ENCODE results near the gene EIF4EBP2.
A peak's percentile ranks its signal among the peaks of the same experiment; 100 is the strongest.

The EIF4EBP2 gene

DNA sequence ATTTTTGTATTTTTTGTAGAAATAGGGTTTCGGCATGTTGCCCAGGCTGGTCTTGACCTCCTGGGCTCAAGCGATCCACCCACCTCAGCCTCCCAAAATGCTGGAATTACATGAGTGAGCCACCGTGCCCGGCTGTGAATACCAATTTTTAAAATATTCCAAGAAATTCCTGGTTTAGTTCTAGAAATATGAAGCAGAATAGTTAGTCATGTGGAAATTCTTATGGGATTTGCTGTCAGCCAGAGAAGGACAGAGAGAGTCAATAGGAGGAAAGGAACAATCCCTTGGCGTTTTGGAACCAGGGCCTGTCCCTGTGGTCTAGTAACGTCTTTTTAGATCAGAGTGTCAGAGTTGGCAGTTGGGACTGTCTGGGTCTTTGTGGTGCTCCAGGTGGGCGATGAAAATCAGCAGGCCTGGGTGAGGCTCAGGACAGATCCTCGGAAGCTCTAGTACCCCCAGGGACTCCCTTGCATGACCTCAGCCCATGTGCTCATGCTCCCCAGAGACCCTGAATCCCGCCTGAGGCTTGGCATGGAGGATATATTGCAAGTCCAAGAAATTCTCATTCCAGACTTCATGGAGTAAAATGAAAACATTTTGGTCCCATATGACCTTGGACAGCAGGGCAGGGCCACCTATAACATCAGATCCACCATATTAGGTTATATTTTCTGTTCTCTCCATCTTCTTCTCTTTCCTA lies 29.8 kb downstream of the EIF4EBP2 start:
- no peak for DNase-seq

- DNase-seq: no peak
Observed at GRCh38 chr10:70435241-70436085, 31.5 kb downstream of the EIF4EBP2 start.

DNA sequence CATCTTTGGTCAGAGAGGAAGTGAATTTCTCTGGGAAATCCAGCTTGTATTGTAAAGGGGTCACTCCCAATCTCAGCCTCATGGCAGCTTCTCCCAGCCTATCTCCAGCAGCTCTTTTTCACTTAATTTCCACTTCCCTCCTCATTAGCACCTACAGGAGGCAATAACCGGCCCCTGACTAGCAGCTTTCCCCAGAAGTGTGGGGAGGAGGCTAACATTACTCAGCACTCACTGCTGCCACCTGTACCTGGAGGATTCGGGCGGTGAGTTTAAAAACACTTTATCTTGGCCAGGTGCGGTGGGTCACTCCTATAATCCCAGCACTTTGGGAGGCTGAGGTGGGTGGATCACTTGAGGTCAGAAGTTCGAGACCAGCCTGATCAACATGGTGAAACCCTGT lies 33.8 kb downstream of the EIF4EBP2 start:
- no peak for DNase-seq

GRCh38 chr10:70440296-70441160 lies 36.6 kb downstream of the EIF4EBP2 start:
- DNase-seq: no peak

DNA sequence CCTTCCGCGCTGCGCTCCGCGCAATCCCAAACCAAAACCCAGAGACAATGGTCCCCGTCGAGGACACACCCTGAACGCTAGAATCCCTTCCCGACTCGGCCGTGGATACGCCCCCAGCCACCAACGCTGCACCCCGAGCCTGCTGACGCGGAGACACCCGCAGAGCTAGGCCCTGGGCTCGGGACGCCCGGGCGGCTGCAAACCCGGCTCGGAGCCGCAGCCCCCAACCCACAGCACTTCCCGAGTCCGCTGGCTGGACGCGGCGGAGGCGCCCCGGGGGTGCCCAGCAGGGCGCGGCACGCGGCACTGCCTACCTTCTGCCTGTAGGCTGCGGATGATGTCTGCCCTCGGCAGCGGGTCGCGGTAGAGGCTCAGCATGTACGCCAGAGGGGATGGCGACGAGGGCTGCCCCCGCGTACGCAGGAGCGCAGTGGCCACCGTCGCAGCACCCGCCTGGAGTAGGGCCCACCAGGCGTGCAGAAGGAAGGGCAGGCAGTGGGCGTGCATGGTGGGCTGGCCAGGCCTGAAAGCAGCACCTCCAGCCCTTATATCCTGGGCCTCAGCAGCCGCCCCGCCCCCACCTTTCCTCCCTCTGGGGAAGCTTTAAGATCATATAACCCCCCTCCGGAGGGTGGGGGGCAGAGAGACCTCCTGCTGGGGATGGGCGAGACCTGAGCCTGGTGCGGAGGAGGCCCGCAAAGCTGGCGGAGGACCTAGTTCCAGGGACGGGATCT lies 37.4 kb downstream of the EIF4EBP2 start, which contains the start of gene NODAL:
Gene NODAL (minus strand): TSS at position 521 of the 734 bp plus-strand sequence. CDS start 14 bp downstream, at position 507.
- peak; percentile 2 for DNase-seq

GRCh38 chr10:70441895-70442309 lies 38.0 kb downstream of the EIF4EBP2 start:
- DNase-seq: no peak

GRCh38 chr10:70442332-70442988 lies 38.5 kb downstream of the EIF4EBP2 start:
- no peak for DNase-seq

DNA sequence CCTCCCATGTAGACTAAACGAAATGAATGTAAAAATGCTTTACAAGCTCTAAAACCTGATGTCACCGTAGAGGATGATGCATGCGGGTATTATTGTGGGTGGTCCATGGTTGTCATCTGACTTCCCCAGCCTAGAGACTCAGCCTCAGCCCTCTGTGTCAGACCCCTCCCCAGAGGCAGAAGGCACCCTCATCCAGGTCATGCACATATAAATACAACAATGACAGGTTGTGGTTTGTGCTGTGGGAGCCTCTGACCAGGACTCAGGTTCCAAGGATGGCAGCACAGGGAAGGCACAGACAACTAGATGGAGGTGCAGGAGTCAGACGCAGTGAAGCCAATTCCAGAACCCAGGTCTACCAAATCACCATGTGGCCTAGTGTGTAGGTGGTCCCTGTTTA lies 40.8 kb downstream of the EIF4EBP2 start:
- DNase-seq: no peak

DNA sequence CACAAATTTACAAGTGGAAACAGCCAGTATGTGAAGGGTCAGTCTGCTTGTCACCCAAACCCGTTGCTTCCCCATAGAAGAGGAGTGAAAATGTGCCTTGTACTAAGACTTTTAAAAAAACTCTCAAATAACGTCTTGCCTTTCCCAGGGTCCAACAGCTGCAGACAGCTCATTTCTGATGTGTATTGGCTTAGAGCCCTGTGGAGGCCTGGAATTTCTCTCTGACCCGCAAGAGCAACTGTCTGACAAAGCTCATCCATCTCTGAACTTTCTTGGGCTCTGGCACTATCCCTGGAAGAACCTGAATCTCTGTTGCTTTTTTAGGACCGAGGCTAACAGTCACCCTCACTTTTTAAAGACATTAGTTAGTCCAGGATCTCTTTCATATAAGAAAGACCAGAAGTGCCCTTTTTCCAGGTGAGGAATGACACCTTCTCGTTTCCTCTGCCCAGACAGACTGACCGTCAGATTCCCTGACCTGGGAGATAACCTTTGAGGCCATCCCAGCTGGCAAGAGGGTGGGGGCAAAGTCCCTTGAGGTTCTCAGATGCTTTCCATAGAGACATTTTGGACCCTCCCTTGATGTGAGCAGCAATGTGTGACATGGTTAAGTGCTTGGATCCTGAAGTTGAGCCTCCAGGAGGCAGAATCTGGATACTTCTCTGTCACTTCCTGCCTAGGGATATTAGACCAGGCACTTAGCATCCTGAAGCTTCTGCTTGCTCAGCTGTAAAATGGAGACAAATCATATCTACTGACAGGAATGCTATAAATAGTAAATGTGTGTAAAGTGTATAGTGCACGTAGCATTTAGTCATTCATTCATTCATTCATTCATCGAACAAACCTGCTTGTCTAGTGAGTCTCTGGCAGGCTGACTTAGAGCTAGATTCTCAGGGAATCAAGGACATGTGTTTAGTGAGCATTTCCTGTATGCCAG lies 42.0 kb downstream of the EIF4EBP2 start:
- no peak for DNase-seq

- DNase-seq: no peak
Observed at GRCh38 chr10:70448236-70448635, 44.3 kb downstream of the EIF4EBP2 start.

DNA sequence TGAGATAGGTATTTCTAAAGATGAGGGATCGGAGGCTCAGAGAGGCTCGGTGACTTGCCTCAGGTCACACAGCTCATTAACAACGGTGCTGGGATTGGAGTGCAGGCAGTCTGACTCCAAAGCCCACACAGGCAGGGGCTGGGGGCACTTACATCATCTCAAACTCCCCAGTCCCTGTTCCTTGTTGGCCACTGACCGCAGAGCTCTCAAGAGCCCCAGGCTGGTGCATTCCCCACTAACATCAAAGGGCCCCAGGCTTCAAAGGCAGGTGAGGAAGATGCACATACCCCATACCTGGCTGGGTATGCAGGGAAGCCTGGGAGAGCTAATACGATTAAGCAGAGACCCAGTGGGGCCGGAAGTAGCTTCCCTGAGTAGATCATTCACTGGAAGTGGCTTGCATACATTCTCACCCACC lies 51.3 kb downstream of the EIF4EBP2 start:
- no peak for DNase-seq

- DNase-seq: no peak
Observed at GRCh38 chr10:70456164-70456563, 52.2 kb downstream of the EIF4EBP2 start.

DNA sequence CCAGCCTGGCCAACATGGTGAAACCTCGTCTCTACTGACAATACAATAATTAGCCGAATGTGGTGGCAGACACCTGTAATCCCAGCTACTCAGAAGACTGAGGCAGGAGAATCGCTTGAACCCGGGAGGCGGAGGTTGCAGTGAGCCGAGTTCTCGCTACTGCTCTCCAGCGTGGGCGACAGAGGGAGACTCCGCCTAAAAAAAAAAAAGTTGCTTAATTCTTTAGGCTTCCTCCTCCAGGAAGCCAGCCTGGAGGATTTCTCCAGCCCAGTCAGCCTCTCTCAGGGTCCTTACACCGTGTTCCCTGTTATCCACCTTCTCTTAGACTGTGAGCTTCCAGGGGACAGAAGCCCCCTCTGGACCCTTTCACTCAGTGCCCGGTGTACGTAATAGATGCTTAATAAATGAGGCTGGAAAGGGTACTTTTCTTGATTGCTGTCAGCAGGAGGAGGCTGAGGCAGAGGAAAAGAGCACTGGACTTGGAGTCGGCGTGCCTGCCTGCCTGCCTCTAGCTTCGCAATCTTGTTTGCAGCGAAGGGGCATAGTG lies 53.9 kb downstream of the EIF4EBP2 start:
- DNase-seq: no peak

- no peak for DNase-seq
Observed at GRCh38 chr10:70458329-70459060, 54.5 kb downstream of the EIF4EBP2 start.

DNA sequence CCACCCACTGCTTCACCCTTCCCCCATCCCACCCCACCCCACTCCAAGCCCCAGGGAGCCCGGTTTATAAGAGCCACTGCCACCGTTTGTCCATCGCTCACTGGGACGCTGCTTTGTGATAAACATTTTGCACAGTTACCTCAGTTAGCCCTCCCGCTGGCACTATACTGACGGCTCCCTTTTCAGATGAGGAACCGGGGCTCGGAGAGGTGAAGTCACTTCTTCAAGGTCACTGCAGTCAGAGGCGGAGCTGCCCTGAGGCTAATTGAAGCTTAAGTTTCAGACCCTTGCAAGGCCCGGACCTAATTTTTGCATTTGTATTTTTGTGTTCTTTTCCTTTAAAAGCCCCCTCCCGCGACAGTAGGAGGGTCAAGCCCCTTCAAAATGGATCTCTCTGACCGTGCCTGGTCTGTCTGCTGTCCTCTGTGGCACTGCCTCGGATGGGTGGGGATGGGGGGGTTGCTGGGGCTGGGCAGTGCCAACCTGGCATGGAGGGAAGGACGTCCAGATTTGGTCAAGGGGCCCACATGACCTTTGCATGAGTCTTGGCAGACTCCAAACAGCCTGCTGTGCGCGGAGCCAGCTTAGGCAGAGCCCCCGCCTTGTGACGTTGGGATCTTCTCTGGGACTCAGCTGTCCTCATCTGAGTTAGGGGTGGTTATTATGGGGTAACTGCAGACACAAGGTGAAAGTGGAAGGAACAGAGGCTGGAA lies 55.3 kb downstream of the EIF4EBP2 start:
- DNase-seq: no peak

DNA sequence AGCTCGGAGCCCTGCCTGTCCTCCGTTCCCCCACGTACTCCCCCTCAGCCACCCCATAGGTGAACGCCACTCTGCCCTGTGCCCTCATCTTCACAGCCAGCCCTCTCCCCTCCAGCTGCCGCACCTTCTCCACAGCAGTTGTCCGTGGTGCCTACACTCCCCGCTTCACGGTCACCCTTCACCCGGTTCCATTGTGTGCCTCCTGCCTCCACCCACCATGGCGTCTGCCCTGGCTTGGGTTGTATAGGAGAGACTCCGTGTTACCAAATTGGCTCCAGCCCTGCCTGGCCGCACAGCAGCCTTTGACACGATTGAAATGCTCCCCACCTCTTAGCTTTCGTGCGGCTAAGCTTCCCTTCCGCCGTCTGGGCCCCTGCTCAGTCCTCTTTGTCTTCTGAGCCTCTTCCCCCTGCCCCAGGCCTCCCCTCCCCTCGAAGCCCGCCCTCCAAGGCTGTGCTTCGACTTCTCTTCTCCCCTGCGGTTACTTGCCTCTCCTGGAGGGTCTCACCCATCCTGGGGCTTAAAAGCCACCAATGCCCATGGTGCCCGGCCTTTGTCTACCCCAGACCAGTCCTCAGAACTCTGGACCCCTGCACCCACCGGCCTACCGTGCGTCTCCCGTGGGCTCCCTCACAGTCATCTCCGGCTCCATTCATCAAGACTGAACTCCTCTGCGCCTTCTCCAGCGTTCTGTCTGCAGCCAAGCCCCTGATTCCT lies 56.0 kb downstream of the EIF4EBP2 start:
- no peak for DNase-seq

DNA sequence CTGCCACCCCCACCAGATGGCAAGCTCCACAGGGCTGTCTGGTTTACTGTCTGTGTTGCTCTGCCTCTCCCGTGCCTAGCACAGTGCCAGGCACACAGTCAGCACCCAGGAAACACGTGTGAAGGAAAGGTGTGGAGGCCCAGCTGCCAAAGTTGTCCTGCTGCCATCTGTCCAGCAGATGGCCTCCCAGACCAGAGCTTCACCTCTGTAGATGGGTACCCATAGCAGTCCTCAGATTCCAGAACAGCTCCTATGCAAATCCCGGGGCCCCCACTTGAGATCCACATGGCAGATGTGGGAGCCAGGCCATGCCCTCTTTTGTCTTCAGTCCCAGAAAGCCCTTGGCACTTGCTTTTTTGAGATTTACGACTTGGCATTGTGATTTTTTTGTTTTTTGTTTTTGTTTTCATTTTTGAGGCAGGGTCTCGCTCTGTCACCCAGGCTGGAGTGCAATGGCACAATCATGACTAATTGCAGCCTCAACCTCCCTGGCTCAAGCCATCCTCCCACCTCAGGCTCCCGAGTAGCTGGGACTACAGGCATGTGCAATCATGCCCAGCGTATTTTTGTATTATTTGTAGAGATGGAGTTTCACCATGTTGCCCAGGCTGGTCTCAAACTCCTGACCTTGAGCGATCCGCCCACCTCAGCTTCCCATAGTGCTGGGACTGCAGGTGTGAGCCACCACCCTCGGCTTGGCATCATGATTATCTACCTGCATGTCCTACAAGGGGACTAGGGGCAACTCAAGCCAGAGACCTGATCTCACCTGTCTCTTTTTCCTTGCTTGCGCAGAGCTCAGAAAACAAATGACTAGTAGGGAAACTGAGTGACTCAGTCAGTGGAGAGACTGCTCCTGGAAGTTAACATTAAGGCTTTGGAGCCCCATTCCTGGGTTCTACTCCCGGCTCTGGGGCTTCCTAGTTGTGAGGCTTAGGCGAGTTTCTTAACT lies 57.7 kb downstream of the EIF4EBP2 start:
- no peak for DNase-seq
